GM12878 (cell line): ENCODE data around the gene ZNF695. TPM values are rescaled to one million over a fixed set of nuclear protein-coding genes. Genes with fewer than 3 reads are reported as not detected.

Experiments
- ATAC-seq: fragments of 200-7000 bp; cut with Tn5 transposase; 3 replicates; pipeline ENCODE4 v1.9.1; 2020; ENCODE audit warnings: mild to moderate bottlenecking, moderate library complexity
- BruUV-seq: library from RNA; stranded (reverse); fragments of 400-500 nt; replicated peaks from 2 replicates; lab custom pipeline; 2021; lab: Mats Ljungman, UMichigan
- CTCF ChIA-PET: fragments of 300-600 bp; sonication (Branson Sonifier 250); formaldehyde crosslinking; extraction: SDS; loops from one replicate; lab custom pipeline; 2021; ENCODE audit warnings: inconsistent platforms; lab: Yijun Ruan, JAX
- POLR2A ChIA-PET: fragments of 350-600 bp; formaldehyde crosslinking; extraction: SDS; loops from one replicate; lab custom pipeline; 2021; ENCODE audit warnings: inconsistent platforms; lab: Charles Lee
- RAD21 ChIA-PET: fragments of 300-600 bp; sonication (Branson Sonifier 250); formaldehyde crosslinking; loops from one replicate; lab custom pipeline; 2023; ENCODE audit warnings: antibody characterized with exemption; ENCODE audit not compliant: unreplicated experiment; lab: Charles Lee
- SMC1A ChIA-PET: fragments of 300-600 bp; sonication (Branson Sonifier 250); formaldehyde crosslinking; loops from one replicate; lab custom pipeline; 2023; ENCODE audit not compliant: unreplicated experiment, uncharacterized antibody; lab: Charles Lee
- DNase-seq: peaks from one replicate; pipeline ENCODE4 v3.0.0-alpha.2; 2011; ENCODE audit warnings: low read depth, low spot score
- FAIRE-seq: peaks from 3 replicates; lab custom pipeline; 2011; peaks lifted over from hg19 to GRCh38; lab: Jason Lieb, UNC
- H2AFZ ChIP-seq: 2 replicates; pipeline ENCODE4 v1.6.0; 2011; ENCODE audit warnings: low read depth, low read length, control low read depth; ENCODE audit not compliant: control insufficient read depth
- H3K27ac ChIP-seq: 2 replicates; pipeline ENCODE4 v1.5.1; 2011; ENCODE audit warnings: control low read depth; ENCODE audit not compliant: control insufficient read depth, insufficient read depth
- H3K27me3 ChIP-seq, 2 experiments: replicated peaks in 1 of 2; 2 replicates each; pipeline versions ENCODE4 v1.6.0 to v1.6.1; 2011; ENCODE audit warnings: low read length in 1 of 2; ENCODE audit not compliant: control insufficient read depth in 2 of 2, insufficient read depth in 2 of 2
- H3K36me3 ChIP-seq, 2 experiments: 2 replicates each; pipeline ENCODE4 v1.5.1; 2011; ENCODE audit warnings: low read length in 1 of 2; ENCODE audit not compliant: control insufficient read depth in 2 of 2, insufficient read depth in 2 of 2
- H3K4me1 ChIP-seq: 2 replicates; pipeline ENCODE4 v1.6.1; 2011; ENCODE audit warnings: mild to moderate bottlenecking, low read length, moderate library complexity, mixed read lengths; ENCODE audit not compliant: control insufficient read depth, insufficient read depth
- H3K4me2 ChIP-seq: 2 replicates; pipeline ENCODE4 v1.6.0; 2011; ENCODE audit warnings: control low read depth; ENCODE audit not compliant: control insufficient read depth, insufficient read depth
- H3K4me3 ChIP-seq: fragments of 200-600 bp; sonication (generic); 2 replicates; pipeline ENCODE4 v1.5.1; 2016
- H3K79me2 ChIP-seq: 2 replicates; pipeline ENCODE4 v1.6.0; 2011; ENCODE audit warnings: low read length; ENCODE audit not compliant: control insufficient read depth, insufficient read depth
- H3K9ac ChIP-seq: 2 replicates; pipeline ENCODE4 v1.8.0; 2011; ENCODE audit warnings: low read length, control low read depth, mixed read lengths; ENCODE audit not compliant: control insufficient read depth, insufficient read depth
- H3K9me3 ChIP-seq: replicated peaks from 3 replicates; pipeline ENCODE4 v1.5.1; 2011; ENCODE audit warnings: mild to moderate bottlenecking, low read length; ENCODE audit not compliant: control insufficient read depth, insufficient read depth
- H4K20me1 ChIP-seq: 2 replicates; pipeline ENCODE4 v1.6.0; 2011; ENCODE audit not compliant: control insufficient read depth, insufficient read depth
- FOXK2 ChIP-seq: fragments of 450-650 bp; IDR thresholded peaks from 2 replicates; pipeline ENCODE4 v1.6.1; 2017; ENCODE audit warnings: mild to moderate bottlenecking, moderate library complexity
- IKZF1 ChIP-seq: fragments of 450-650 bp; conservative IDR thresholded peaks from 2 replicates; pipeline ENCODE4 v1.6.1; 2017; ENCODE audit warnings: antibody characterized with exemption, mild to moderate bottlenecking
- JUNB ChIP-seq: IDR thresholded peaks from 2 replicates; pipeline ENCODE4 v1.6.1; 2016; ENCODE audit warnings: antibody characterized with exemption, mild to moderate bottlenecking
- MEF2B ChIP-seq: fragments of 450-650 bp; IDR thresholded peaks from 2 replicates; pipeline ENCODE4 v1.6.1; 2018; ENCODE audit warnings: mild to moderate bottlenecking, moderate library complexity; ENCODE audit not compliant: partially characterized antibody, poor library complexity, severe bottlenecking
- MXI1 ChIP-seq: fragments of 150-350 bp; IDR thresholded peaks from 2 replicates; pipeline ENCODE4 v1.6.1; 2011; ENCODE audit warnings: low read depth, mild to moderate bottlenecking, inconsistent platforms, low read length, improper control_type of control experiment
- NFYB ChIP-seq: IDR thresholded peaks from 2 replicates; pipeline ENCODE4 v1.6.1; 2011; ENCODE audit warnings: low read depth, mild to moderate bottlenecking, low read length, improper control_type of control experiment, moderate library complexity; ENCODE audit not compliant: insufficient read depth
- RAD21 ChIP-seq: IDR thresholded peaks from 2 replicates; pipeline ENCODE4 v1.6.1; 2011; ENCODE audit warnings: mild to moderate bottlenecking, low read depth, low read length, moderate library complexity; ENCODE audit not compliant: insufficient read depth
- SIX5 ChIP-seq: IDR thresholded peaks from 2 replicates; pipeline ENCODE4 v1.6.1; 2011; ENCODE audit warnings: mild to moderate bottlenecking, low read depth, low read length, moderate library complexity; ENCODE audit not compliant: severe bottlenecking
- SMARCA5 ChIP-seq: fragments of 450-650 bp; IDR thresholded peaks from 2 replicates; pipeline ENCODE4 v1.6.1; 2017; ENCODE audit warnings: mild to moderate bottlenecking
- SMC3 ChIP-seq: IDR thresholded peaks from 2 replicates; pipeline ENCODE4 v1.6.1; 2011; ENCODE audit warnings: low read length, improper control_type of control experiment, borderline replicate concordance
- SREBF1 ChIP-seq: IDR thresholded peaks from 2 replicates; pipeline ENCODE4 v1.6.1; 2012; ENCODE audit warnings: mild to moderate bottlenecking, low read length
- YY1 ChIP-seq: IDR thresholded peaks from 2 replicates; pipeline ENCODE4 v1.6.1; 2011; ENCODE audit warnings: low read depth, mild to moderate bottlenecking, low read length
- WGBS: methylation state at CpG from one replicate; pipeline ENCODE4 v1.1.6; 2016; ENCODE audit warnings: low lambda C conversion rate; ENCODE audit not compliant: insufficient replicate concordance, insufficient coverage; ENCODE audit errors: missing lambda C conversion rate; 5-methylcytosine and 5-hydroxymethylcytosine counted together
- in situ Hi-C: fragments of 300-500 bp; cut with MboI; formaldehyde crosslinking; loops from 9 replicates; pipeline ENCODE4 v1.14.3; 2018; ENCODE audit warnings: mixed read lengths
- intact Hi-C: fragments of 100-400 bp; cut with micrococcal nuclease; formaldehyde crosslinking; loops from one replicate; pipeline ENCODE4 v1.14.2; 2022; ENCODE audit not compliant: unreplicated experiment
- polyA plus RNA-seq, 11 experiments: library from polyadenylated mRNA; depleted of rRNA in 4 of 11; unstranded in 6 of 11; stranded (reverse) in 5 of 11; fragments of >200 nt; fragmentation: Nextera tagmentation in 4 of 11; fragmentation: Illumina TruSeq in 1 of 11; extraction: Ambion mirVana in 4 of 11; extraction: Trizol in 1 of 11; gene quantifications; 1 replicate in 1 of 11; 2 replicates in 10 of 11; pipeline versions ENCODE4 v1.2.1 to v1.2.3, GENCODE V29; 2011 to 2016; ENCODE audit warnings: inconsistent platforms in 2 of 11, missing spikeins in 2 of 11, low read depth in 1 of 11
- total RNA-seq, 4 experiments: library from RNA; depleted of rRNA in 3 of 4; stranded (reverse); fragments of >200 nt in 3 of 4; fragmentation: Illumina TruSeq in 1 of 4; extraction: Trizol in 1 of 4; gene quantifications; 2 replicates each; pipeline versions ENCODE4 v1.2.1 to v1.2.3, GENCODE V29; 2013 to 2021
- TF ChIP-seq, protein P1 (sequence below): fragments of 450-650 bp; IDR thresholded peaks from 2 replicates; pipeline ENCODE4 v1.6.1; 2016; ENCODE audit warnings: mild to moderate bottlenecking
- TF ChIP-seq, protein P2 (sequence below), 3 experiments: IDR thresholded peaks in 2 of 3; conservative IDR thresholded peaks in 1 of 3; 2 replicates each; pipeline ENCODE4 v1.5.1; 2011; ENCODE audit warnings: low read depth in 3 of 3, low read length in 3 of 3, mild to moderate bottlenecking in 3 of 3, control low read depth in 2 of 3, moderate library complexity in 2 of 3, inconsistent platforms in 1 of 3, mixed read lengths in 1 of 3; ENCODE audit not compliant: control insufficient read depth in 2 of 3, insufficient read depth in 1 of 3; ENCODE audit errors: extremely low read depth in 1 of 3

Gene ZNF695
- total and polyA plus RNA-seq, 10 of the 15 experiments (the other 5 are each of a cell fraction or from before 2014, with no cell fraction given), result 0.04 to 1.8 (median 1.2) TPM

DNA sequence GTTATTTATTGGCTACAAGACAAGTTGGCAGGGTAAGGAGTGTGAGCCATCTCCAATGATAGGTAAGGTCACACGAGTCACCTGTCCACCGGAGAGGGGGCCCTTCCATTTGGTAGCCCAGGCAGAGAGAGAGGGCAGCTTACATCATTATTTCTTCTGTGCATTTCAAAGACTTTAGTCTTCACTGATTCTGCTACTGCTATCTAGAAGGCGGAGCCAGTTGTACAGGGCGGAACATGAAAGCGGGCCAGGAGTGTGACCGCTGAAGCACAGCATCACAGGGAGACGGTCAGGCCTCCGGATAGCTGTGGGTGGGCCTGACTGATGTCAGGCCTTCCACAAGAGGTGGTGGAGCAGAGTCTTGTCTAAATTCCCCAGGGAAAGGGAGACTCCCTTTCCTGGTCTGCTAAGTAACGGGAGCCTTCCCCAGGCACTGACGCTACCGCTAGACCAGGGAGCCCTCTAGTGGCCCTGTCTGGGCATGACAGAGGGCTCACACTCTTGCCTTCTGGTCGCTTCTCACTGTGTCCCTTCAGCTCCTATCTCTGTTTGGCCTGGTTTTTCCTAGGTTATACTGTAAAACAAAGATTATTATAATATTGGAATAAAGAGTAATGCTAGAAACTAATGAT lies 36.7 kb downstream of the ZNF695 start:
- no TSS peak for BruUV-seq
- H2AFZ ChIP-seq, result no peak overlapping the region
- H3K79me2 ChIP-seq, result no peaks in the 10 kb centered on the region
- no peak overlapping the region for H3K4me2 ChIP-seq
- DNase-seq, result no peak
- no peaks in the 10 kb centered on the region; the same call in 1 of the 3 replicates for H3K9me3 ChIP-seq
- no peak overlapping the region for H3K9ac ChIP-seq
- H3K4me3 ChIP-seq, result no peak overlapping the region
- 77% methylated on average over 12 of the region's 12 CpGs for WGBS
- H3K27ac ChIP-seq, result no peak overlapping the region
- ChIA-PET SMC1A (interaction anchor here (0.6 to 2.9 kb wide), 5 partner anchors 16 to 515 kb away, joined by 3 to 19 read pairs (median 3); no protein-coding TSS in a partner anchor), CTCF (interaction anchor here (0.6 to 3.3 kb wide), 25 partner anchors 10 to 603 kb away, joined by 3 to 26 read pairs (median 4); partner anchors contain the start of genes AHCTF1 and SMYD3), POLR2A (no interaction called here), RAD21 (interaction anchor here (1.2 to 3.4 kb wide), 3 partner anchors 11 to 473 kb away, joined by 3 to 27 read pairs (median 20); no protein-coding TSS in a partner anchor)
- H4K20me1 ChIP-seq, result no peaks in the 10 kb centered on the region
- no peaks in the 10 kb centered on the region for H3K27me3 ChIP-seq
- TF ChIP-seq SMC3 (peak; percentile 70), IKZF1 (0 out of 2 replicates have a peak, but pooled peaks have one; percentile 34), FOXK2 (no peak), MEF2B (peak; percentile 22), YY1 (0 out of 2 replicates have a peak, but pooled peaks have one; percentile 39), SREBF1 (no peak), JUNB (no peak), SMARCA5 (peak; percentile 38; the same call in 1 of the 2 replicates), NFYB (no peak), RAD21 (peak; percentile 92), MXI1 (0 out of 2 replicates have a peak, but pooled peaks have one; percentile 17), SIX5 (no peak)
- TF ChIP-seq, protein P1, sequence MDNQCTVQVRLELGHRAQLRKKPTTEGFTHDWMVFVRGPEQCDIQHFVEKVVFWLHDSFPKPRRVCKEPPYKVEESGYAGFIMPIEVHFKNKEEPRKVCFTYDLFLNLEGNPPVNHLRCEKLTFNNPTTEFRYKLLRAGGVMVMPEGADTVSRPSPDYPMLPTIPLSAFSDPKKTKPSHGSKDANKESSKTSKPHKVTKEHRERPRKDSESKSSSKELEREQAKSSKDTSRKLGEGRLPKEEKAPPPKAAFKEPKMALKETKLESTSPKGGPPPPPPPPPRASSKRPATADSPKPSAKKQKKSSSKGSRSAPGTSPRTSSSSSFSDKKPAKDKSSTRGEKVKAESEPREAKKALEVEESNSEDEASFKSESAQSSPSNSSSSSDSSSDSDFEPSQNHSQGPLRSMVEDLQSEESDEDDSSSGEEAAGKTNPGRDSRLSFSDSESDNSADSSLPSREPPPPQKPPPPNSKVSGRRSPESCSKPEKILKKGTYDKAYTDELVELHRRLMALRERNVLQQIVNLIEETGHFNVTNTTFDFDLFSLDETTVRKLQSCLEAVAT, result no peak
- TF ChIP-seq, protein P2, sequence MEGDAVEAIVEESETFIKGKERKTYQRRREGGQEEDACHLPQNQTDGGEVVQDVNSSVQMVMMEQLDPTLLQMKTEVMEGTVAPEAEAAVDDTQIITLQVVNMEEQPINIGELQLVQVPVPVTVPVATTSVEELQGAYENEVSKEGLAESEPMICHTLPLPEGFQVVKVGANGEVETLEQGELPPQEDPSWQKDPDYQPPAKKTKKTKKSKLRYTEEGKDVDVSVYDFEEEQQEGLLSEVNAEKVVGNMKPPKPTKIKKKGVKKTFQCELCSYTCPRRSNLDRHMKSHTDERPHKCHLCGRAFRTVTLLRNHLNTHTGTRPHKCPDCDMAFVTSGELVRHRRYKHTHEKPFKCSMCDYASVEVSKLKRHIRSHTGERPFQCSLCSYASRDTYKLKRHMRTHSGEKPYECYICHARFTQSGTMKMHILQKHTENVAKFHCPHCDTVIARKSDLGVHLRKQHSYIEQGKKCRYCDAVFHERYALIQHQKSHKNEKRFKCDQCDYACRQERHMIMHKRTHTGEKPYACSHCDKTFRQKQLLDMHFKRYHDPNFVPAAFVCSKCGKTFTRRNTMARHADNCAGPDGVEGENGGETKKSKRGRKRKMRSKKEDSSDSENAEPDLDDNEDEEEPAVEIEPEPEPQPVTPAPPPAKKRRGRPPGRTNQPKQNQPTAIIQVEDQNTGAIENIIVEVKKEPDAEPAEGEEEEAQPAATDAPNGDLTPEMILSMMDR (IDR thresholded peaks at IDR 0.05 in 2 of 3, conservative IDR thresholded peaks at IDR 0.05 in 1 of 3; ENCODE audit: control insufficient read depth in 2 of 3, extremely low read depth in 1 of 3, insufficient read depth in 1 of 3, low read depth in 3 of 3, low read length in 3 of 3), result peak; percentile 62 to 91 (median 65)
- intact Hi-C loops (loop anchor here (1.0 to 2.0 kb wide), 2 partner anchors 64 to 516 kb away; no protein-coding TSS in a partner anchor), in situ Hi-C loops (no loop called here)
- no peaks in the 10 kb centered on the region for H3K36me3 ChIP-seq
- no peaks in the 10 kb centered on the region for H3K4me1 ChIP-seq
- FAIRE-seq, result peak; percentile 73
- ATAC-seq, result peak; percentile 60; the same call in 2 of the 3 replicates
